ENCODE data around the gene SLA2.

DNA sequence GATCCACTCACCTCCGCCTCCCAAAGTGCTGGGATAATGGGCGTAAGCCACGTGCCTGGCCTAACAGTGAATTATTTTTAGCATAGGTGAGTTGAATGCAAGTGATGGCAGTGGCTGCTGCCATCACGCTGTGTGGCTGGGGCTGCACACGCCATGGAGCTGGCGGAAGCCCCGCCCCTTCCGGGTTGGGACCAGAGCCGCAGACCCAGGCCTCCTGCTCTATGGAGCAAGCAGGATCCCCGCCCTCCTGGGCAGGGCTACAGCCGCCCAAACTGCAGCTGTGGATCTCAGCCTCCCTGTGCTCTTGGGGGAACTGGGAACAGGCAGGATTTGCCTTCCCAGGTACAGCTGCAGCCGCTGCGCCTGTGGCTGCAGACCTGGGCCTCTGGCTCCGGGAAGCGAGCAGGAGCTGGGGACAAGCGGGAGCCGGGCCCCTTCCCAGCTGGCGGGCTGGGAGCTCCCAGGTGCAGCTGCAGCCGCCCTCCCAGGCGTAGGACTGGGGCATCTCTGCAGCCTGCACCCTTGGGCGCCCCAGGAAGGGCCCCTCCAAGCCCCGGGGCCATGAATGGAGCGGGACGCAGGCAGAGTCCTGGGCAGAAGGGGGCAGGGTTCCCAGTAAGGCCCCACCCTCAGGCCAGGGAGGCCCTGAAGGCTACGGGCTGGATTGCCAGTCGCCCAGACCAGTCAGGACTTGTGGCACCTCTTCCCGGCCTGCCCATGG lies 30.9 kb upstream of the SLA2 start:
- TF ChIP-seq EZH2 (IDR thresholded peaks at IDR 0.05; ENCODE audit: borderline replicate concordance, low read depth, low read length, poor library complexity, severe bottlenecking): no peak
- TF ChIP-seq, protein P1, sequence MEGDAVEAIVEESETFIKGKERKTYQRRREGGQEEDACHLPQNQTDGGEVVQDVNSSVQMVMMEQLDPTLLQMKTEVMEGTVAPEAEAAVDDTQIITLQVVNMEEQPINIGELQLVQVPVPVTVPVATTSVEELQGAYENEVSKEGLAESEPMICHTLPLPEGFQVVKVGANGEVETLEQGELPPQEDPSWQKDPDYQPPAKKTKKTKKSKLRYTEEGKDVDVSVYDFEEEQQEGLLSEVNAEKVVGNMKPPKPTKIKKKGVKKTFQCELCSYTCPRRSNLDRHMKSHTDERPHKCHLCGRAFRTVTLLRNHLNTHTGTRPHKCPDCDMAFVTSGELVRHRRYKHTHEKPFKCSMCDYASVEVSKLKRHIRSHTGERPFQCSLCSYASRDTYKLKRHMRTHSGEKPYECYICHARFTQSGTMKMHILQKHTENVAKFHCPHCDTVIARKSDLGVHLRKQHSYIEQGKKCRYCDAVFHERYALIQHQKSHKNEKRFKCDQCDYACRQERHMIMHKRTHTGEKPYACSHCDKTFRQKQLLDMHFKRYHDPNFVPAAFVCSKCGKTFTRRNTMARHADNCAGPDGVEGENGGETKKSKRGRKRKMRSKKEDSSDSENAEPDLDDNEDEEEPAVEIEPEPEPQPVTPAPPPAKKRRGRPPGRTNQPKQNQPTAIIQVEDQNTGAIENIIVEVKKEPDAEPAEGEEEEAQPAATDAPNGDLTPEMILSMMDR (conservative IDR thresholded peaks at IDR 0.05; ENCODE audit: low read depth, low read length): no peak

Data from A673 (cell line).